HG03457 (cell line): ENCODE data around the gene CXXC5.
A peak's percentile ranks its signal among the peaks of the same experiment; 100 is the strongest.

ENCODE experiments used
- ATAC-seq: cut with Tn5 transposase; IDR thresholded peaks from one replicate; pipeline ENCODE4 v1.9.1; 2021; ENCODE audit warnings: moderate number of reproducible peaks; ENCODE audit not compliant: unreplicated experiment

The CXXC5 gene

DNA sequence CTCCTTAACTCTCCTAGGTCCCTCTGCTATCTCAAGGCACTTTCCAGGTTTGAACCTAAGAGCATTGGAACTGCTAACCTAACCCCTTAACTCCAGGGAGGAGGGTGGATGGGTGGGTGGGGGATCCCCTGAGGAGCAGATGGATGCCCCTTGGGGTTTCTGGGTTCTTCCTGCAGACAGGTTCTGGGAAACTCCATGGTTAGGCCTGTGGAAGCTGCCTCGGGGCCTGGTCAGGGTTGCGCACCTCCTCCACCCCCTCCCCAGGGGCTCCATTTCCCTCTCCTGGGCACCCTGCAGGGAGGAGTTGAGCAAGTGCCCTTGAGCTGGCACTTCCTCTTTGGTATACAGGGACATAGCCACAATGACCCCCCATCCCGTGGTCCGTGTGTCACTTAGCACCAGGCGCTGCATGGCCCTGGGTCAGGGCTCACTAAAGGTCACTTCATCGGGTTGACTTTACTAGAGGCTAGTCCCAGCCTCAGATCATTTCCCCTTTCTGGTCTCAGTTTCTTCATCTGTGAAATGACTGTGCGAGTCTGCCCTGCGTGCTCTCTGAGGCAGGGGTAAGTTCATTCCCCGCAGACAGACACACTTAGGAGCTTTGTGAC, 16.0 kb downstream of the CXXC5 start:
- ATAC-seq = peak; percentile 34

DNA sequence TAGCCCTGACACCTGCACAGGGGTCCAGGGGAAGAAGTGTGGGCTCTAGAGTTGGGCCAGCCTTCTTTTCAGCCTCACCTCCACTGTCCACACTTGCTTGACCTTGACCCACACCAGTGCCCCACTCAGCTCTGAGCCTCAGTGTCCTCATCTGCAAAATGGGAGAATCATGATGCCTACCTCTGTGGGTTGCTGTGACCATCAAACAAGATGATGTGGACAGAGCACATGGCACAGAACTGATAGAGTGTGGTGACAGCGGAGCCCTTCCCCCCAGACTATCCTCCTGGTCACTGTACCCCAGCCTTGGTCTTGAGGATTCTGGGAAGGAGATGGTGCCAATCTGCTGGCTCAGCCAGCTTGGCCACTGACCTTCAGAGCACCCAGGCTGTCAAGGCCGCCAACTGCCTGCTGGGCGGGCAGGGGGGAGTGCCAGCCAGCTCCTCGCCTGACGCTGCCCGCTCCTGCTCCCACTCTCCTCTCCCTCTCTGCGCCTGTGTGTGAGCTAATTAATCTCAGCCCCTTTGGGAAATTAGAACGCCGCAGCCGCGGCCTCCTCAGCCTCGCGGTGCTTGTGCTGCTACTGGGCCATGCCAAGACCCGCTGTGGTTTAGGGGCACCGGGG, 16.7 kb downstream of the CXXC5 start:
- ATAC-seq = no peak

DNA sequence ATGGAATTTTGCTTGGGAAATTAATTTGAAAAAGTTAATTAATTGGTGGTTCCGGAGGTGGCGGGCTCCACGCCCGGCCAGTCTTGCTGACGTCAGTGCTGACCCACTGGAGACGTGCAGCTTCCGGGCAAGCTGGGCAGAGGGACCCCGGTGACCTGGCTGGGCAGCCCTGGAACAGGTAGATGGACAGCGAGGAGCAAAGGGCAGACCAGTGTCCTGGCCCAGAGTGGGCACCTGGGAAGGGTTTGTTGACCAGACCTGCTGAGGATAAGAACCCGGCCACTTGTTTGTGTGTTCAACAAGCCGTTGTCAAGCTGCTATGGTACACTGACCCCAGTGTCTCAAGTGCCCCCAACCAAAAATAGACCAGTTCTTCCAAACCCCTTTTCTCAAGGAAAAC, 17.5 kb downstream of the CXXC5 start:
- ATAC-seq = no peak

DNA sequence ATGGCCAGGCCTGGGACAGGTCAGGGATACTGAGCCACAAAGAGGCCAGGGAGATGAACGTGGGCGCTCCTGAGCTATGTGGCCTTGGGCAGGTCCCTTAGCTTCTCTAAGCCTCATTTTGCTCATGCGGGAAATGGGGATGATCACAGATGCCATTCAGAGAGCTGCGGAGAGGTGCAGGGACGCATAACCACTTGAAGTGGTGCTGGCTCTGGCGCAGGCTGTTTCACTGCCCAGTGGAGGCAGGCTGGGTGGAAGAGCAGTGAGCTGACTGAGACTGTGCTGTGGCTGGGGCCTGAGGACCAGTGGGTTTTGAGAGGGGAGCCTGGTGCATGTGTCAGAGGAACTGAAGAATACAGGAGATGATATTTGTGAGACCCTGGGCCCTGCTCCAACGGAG, 18.4 kb downstream of the CXXC5 start:
- ATAC-seq = no peak

DNA sequence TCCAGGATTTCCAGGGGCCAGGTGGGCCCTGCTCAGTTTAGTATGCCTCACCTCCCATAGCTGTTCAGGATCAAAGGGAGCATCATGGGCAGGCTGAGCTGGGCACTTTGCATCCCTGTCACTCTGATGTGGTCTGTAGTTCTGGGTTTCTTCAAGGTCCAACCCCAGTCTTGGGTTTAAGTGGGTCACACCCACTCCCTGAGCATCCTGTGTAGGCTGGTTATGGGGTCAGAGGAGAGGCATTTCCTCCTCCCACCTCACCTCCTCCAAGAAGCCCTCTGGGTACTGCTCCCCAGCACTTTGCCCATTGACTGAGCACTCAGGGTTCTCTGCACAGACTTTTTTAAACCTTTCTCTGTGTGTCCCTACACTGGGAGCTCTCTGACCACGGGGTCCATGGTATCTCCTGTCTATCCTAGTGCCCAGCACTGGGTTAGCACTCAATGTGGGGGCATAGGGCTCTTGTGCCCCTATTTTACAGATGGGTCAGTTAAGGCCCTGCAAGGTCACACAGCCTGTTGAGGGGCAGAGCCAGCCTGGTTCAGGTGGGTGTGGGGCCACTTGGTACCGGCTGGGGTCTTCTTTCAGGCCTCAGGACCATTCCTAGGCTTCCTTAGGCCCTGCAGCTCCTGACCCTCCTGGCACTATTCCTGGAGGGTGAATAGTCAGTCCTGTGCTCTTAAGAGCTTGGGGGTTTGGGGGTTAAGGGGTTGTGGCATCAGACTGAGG, 19.0 kb downstream of the CXXC5 start:
- no peak for ATAC-seq

DNA sequence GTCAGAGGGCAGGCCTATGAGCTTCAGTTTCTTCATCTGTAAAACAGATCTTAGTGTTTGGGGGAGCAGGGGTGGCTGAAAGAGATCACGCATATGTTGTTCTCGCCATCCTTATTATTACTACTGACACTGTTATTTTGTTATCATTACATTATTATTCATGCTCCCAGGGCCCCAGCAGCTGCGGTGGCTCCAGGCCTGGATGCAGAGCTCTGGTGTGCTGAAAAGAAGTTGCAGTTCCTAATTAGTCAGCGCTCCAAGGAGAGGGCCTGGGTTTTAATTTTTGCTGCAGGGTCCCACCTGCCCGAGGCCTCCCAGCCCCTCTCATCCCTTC, 19.5 kb downstream of the CXXC5 start:
- no peak for ATAC-seq

DNA sequence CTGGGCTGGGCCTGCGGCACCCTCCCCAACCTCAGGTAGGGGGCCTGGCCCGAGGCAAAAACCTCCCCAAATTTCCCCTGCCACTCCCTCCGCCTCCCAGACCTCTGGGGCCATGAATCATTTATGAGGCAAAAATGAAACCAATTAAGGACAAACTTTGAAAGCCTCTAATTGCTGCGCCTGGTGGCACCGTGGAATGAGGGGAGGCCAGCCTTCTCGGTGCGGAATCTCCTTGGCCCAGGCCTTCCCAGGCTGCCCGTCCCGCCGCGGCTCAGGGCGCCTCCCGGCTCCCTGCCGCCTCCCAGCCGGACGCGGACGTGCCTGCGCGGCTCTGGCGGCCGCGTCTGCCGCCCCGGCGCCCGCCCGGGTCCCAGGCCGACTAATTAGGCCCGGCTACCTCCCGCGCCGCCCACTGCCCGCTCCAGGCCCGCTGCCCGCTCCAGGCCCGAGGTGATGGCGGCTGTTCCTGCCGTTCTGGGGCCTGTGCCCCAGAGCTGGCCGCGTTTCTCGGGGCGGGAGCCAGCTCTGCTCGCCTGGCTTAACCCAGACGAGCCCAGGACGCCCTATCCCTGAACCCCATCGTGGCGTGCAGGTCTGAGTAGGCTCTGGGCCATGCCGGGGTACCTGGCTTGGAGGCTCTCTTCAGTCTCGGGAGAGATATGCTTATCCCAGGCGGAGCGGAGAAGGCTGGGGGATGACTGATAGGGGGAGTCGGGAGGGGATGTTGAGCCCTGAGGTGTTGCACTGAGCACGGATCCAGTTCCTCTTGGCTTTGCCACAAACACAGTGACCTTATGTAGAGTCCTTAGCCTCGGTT, 20.1 kb downstream of the CXXC5 start:
- no peak for ATAC-seq

DNA sequence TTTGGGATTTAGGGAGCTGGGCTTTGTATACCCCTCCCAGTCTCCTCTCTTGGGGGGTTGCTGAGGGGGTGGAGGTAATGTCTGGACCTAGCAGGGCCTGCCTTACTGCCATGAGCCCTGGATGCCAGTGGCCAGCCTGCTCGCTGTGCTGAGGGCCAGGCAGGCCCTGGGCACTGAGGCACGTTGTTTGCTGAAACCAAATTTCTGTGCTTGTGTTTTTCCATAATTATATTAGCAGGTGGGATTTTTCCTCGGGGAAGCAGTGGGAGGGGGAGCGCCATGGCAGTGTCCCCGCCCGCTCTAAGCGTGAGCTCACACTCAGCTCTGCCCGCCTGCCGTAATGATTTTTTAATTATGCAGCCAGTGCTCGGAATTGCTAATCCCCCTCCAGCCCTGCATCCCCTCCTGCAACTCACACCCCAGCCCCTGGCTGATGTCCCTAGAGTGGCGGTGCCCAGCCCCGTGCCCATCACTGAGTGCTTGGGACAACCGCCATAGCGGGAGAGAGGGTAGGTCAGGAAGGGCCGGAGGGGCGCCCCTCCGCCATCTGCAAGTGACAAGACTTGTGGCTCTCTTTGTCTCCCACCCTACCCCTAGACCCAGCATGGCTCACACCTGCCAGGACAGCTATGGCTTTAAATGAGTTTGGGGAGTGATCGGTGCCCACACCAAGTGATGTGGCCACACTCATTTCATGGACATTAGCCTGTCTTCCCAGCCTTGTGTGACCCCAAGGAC, 20.9 kb downstream of the CXXC5 start:
- ATAC-seq = no peak

DNA sequence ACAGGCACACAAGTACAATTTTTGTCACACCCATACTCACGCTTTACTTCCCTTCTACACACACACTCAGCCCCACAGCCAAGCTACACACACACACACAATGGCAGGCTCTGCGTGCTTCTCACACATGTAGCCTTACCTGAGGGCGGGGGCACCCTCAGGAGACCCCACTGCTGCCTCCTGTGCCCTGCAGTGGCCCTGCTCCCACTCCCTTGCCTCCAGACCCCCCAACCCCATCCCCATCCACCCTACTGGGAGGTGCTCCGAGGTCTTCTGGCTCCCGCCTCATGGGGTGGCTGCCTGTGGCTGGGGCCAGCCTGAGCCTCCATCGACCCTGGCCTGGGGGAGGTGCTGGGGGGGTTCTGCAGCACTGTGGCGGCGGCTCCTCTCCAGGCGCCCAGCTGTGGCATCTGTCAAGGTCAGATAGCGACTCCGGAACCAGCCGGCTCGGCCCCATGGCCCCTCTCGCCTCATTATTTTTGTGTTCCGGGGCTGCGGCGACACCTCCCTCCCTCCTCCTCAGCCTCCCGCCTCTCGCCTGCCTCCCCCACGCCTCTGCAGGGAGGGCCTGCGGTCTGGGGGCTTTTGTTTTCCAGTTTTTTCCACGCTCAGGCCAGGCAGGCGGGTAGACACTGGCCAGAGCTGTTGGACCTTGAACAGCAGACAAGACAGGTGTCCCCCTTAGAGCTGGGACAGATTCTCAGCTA, 21.7 kb downstream of the CXXC5 start:
- ATAC-seq = peak; percentile 27

DNA sequence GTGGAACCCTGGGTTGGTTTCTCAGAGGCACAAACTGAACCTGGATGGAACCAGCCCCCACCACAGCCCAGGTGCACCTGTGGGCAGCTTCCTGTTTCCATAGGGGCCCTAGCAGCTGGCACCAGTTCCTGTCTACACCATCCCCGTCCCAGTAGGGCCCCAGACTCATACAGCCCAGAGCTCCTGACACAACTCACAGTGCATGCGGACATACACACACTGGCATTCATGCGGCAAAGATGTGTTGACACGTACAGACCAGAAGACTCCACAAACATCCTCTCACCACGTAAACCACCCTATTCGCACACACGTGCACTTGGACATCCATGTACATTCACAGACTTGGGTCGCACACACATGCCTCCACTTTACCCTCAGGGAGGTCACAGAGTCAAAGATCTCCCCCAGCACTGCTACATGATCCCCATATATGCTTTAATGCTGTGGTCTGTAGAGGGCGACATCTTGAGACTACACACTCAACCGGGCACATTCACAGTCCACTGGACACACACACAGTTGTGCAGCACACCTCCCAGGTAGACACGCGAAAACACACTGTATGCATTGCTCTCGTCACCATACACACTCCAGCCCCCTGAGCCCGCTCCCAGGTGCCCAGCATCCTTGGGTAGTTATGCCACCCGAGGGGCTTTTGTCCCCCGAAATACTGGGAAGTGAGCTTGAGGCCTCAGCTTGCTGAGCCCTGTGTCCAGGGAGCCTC, 22.4 kb downstream of the CXXC5 start:
- ATAC-seq = peak; percentile 35

DNA sequence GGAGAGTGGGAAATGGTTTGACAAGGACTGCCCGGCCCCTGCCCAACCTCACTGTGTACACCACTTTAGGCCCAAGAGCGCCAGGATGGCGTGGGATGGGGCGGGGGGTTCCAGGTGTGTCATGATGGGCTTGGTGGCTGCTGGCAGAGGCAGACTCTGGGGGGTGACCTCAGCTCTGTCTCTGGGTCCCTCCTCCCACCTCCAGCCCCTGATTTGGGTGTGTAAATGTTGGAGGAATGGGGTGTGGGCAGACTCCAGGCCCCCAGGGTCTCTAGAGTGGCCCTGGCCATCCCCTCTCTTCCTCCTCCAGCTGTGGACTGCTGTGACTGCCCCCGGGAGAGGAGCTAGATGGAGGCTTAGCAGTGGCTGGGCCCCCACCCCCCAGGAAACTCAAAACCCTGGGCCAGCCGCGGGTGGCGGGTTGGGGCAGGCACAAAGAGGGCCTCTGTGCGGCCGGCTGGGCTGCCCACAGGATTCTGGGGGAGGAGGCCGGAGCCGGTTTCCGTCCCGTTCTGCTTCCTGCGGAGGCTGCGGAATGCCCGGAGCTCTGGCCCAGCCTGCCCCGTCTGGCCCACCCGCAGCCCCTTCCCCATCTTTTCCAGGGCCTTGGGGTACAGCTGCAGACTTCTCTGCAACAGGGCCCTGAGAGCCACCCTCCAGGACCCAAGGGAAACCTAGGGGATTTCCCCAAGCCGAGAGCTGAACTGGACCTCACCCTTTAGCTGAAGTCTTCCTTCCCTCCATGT, 23.1 kb downstream of the CXXC5 start:
- no peak for ATAC-seq

DNA sequence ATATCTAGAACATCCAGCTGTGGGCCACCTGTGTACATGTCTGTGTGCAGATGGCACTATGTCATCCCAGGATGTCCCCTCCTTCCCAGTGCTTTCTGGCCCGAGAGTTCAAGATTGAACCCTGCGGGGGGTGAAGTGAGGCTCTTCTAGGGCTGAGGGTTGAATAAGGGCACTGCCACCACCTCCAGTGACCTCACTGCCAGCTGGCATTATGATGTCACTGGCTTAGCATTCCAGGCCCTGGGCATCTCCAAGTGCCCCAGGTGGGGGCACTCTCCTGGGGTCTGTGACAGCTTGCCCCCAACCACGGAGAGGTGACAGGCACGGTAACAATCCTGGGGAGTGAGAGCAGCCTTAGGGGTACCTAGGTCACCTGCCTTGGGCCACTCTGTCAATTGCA, 27.1 kb downstream of the CXXC5 start:
- no peak for ATAC-seq

DNA sequence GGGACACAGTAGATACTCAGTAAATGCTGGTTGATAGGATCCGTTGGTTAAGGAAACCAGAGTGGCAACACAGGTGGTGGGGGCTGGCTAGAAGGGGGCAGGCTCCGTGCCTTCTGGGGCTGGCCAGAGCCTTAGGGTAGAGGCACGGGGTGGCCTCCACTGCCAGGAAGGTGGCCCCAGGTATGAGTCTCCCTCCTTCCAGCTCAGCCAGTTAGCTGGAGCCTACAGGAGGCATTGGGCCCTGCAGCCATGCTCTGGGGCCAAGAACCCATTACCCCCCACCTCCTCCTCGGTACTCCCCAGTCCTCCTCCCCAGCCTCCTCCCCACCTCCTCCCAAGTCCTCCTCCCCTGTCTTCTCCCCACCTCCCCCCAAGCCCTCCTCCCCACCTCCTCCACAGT, 27.7 kb downstream of the CXXC5 start:
- ATAC-seq = no peak

DNA sequence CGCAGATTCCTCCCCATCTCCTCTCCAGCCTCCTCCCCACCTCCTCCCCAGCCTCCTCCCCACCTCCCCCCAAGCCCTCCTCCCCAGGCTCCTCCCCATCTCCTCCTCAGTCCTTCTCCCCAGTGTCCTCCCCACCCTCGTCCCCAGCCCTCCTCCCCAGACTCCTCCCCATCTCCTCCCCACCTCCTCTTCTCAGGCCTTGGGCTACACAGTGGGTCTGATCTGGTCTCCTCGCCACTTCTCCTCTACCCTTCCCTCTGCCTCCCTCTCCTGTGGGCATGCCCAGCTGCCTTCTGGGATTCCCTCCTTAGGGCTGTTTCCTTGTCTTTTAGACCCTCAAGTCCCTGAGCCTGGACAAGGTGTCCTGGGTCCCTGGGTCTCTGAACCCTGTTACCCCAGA, 28.3 kb downstream of the CXXC5 start:
- no peak for ATAC-seq

DNA sequence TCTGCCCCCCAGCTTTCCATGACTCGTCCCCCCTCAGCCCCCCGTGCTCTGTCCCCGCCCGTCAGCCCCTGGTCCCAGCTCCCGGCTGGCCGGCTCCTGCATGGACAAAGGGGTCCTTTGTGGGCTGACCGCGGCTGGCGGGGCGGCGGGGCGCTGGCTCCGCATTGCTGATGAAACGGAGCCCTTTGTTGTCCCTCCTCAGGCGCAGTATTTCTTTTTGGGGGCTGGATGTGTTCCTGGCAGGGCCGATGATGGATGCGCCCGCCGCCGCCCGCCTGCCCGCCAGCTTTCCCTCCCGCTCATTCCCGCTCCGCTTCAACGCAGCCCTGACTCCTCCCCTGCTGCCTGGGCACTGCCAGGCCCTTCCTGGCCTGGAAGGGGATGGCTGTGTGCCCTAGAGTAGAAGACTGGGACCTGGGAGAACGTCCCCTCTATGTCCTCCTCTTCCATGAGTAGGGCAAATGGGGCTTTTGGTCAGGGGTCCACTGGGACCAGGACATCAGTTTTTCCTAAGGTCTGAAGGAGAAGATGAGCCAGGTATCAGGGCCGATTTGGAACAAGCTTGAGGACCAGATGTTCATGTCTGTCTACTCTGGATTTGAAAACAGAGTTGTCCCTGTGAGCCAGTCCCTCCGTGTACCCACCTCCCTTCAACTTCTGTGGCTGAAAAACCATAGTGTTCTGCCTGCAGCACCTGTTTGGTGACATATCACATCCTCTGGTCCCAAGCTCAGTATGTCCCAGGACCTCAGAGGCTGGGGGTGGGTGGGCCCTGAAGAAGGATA, 29.0 kb downstream of the CXXC5 start:
- ATAC-seq = no peak

DNA sequence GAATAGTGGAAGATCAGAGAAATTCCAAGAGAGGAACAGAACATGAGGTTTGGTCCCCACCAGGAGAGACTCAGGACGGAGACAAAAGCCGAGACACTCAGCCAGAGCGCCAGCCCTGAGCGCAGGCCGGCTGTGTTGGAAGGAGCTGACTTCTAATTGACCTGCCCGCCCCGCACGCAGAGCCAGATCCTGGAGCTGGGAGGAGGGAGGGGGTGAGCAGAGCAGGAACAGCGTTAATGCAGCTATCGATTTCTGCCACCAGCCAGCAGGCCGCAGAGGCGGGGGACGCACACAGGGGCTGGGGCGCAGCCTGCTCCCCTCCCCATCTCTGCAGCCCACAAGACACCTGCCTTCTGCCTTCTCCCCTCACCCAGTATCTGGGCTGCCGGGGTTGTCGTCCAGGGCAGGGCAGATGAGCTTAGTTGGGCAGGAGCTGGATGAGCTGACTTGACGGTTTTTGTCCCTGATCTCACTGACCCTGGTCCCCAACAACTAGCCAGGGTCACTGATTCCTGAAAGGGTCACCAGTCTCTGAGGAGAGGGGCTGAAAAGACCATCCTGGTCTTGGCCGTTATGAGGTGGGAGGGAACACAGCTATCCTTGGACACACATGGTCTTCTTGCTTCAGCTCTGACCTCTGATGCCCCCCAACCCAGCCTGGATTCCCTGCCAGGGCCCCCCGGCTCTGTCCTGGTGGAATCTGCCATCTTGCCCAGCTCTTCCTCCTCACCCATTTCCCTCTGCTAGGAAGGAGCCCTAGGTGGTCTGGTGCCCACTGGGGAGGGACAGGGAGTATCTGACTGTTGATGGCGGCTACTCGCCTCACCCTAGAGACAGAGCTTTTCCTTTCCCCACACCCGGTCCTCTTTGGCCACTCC, 29.8 kb downstream of the CXXC5 start:
- no peak for ATAC-seq
